ENCODE results near the gene GPC3.

The GPC3 gene

GRCh38 chrX:133674726-133675470 is 310.5 kb downstream of the GPC3 start:
- in situ Hi-C loops (cut with HindIII; ENCODE audit: low sequenced_read_pairs), result no loop called here
- TF ChIP-seq, protein P1, sequence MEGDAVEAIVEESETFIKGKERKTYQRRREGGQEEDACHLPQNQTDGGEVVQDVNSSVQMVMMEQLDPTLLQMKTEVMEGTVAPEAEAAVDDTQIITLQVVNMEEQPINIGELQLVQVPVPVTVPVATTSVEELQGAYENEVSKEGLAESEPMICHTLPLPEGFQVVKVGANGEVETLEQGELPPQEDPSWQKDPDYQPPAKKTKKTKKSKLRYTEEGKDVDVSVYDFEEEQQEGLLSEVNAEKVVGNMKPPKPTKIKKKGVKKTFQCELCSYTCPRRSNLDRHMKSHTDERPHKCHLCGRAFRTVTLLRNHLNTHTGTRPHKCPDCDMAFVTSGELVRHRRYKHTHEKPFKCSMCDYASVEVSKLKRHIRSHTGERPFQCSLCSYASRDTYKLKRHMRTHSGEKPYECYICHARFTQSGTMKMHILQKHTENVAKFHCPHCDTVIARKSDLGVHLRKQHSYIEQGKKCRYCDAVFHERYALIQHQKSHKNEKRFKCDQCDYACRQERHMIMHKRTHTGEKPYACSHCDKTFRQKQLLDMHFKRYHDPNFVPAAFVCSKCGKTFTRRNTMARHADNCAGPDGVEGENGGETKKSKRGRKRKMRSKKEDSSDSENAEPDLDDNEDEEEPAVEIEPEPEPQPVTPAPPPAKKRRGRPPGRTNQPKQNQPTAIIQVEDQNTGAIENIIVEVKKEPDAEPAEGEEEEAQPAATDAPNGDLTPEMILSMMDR (IDR thresholded peaks at IDR 0.05; ENCODE audit: low read depth, low read length, missing control alignments), result no peak
- no peak for DNase-seq (ENCODE audit: low read depth)
- no peak overlapping the region for H3K4me3 ChIP-seq (ENCODE audit: low read depth, low read length)

DNA sequence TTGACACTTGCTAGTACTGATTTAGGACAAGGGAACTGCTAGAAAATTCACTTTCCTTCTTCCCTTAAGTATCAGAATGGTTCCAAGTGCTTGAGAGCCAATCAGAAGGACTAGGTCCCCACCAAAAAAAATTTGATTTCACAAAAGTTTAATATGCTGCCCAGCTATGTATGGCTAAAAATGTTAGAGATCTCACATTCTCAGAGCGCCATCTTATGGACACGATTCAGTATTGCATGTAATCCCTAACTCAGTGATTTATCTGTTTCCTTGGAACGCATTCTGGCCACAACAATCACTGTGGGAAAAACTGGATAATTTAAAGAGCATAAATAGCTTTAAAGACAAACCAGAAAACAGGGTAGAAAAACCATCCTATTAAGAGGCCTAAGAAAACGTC is 315.0 kb downstream of the GPC3 start:
- peak; percentile 37 for DNase-seq (ENCODE audit: low read depth)
- in situ Hi-C loops (cut with HindIII; ENCODE audit: low sequenced_read_pairs), result no loop called here
- H3K4me3 ChIP-seq (ENCODE audit: low read depth, low read length), result no peak overlapping the region
- TF ChIP-seq, protein P1 (IDR thresholded peaks at IDR 0.05; ENCODE audit: low read depth, low read length, missing control alignments), result peak; percentile 49

GRCh38 chrX:133669214-133669613 is 316.2 kb downstream of the GPC3 start:
- H3K4me3 ChIP-seq (ENCODE audit: low read depth, low read length), result no peak overlapping the region
- DNase-seq (ENCODE audit: low read depth), result no peak
- TF ChIP-seq, protein P1 (IDR thresholded peaks at IDR 0.05; ENCODE audit: low read depth, low read length, missing control alignments), result no peak
- in situ Hi-C loops (cut with HindIII; ENCODE audit: low sequenced_read_pairs), result no loop called here

GRCh38 chrX:133668225-133668931 is 317.0 kb downstream of the GPC3 start:
- no peak overlapping the region for H3K4me3 ChIP-seq (ENCODE audit: low read depth, low read length)
- DNase-seq (ENCODE audit: low read depth), result no peak
- TF ChIP-seq, protein P1 (IDR thresholded peaks at IDR 0.05; ENCODE audit: low read depth, low read length, missing control alignments), result no peak
- in situ Hi-C loops (cut with HindIII; ENCODE audit: low sequenced_read_pairs), result no loop called here

- no peak for DNase-seq (ENCODE audit: low read depth)
- TF ChIP-seq, protein P1 (IDR thresholded peaks at IDR 0.05; ENCODE audit: low read depth, low read length, missing control alignments), result no peak
- H3K4me3 ChIP-seq (ENCODE audit: low read depth, low read length), result no peak overlapping the region
- in situ Hi-C loops (cut with HindIII; ENCODE audit: low sequenced_read_pairs), result no loop called here
Observed at GRCh38 chrX:133666256-133666655, 319.1 kb downstream of the GPC3 start.

GRCh38 chrX:133661962-133662839 is 323.2 kb downstream of the GPC3 start:
- in situ Hi-C loops (cut with HindIII; ENCODE audit: low sequenced_read_pairs), result no loop called here
- DNase-seq (ENCODE audit: low read depth), result no peak
- H3K4me3 ChIP-seq (ENCODE audit: low read depth, low read length), result no peak overlapping the region
- TF ChIP-seq, protein P1 (IDR thresholded peaks at IDR 0.05; ENCODE audit: low read depth, low read length, missing control alignments), result no peak

Data from astrocyte of the cerebellum (primary cell).